GM19035 (cell line): Measurements from ENCODE around the gene TSKU.
"Not testable (repeated sequence)": the region's sequence is repeated elsewhere in the genome, so short reads cannot be mapped to it uniquely, and the experiment has no call there.

Source experiments
- ATAC-seq: cut with Tn5 transposase; IDR thresholded peaks from one replicate; pipeline ENCODE4 v1.9.1; 2021; ENCODE audit not compliant: unreplicated experiment

Gene TSKU

DNA sequence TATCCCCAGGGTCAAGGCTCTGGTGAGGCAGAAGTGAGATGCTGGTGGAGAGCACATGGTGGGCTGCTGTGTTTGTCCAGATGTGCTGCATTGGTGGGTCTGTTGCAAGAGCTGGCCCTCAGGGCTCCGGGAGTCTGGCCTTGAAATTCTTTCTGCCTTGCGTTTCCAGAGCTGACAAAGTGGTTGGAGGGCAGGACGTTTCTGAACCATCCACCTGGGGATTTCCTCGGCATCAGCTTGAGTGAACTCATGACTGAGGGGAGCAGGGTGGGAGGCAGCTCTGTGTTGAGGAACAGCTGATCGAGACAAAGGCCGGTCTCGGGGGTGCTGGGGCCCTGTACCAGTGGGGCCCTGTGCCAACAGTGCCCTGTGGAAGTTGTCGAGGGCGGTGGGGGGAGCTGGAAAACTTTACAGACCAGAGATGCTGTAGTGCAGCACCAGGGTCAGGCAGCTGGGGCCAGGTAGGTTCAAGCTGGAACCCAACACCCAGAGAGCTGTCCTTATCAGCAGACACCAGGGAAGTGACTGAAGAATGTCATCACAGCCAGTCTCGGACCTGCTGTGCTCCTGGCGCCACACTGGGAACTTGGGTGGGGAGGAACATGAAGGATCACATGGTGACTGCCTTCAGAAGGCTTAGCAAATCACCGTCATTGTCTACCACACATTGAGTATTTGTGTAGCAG, 4.9 kb downstream of the TSKU start:
- ATAC-seq = no peak

DNA sequence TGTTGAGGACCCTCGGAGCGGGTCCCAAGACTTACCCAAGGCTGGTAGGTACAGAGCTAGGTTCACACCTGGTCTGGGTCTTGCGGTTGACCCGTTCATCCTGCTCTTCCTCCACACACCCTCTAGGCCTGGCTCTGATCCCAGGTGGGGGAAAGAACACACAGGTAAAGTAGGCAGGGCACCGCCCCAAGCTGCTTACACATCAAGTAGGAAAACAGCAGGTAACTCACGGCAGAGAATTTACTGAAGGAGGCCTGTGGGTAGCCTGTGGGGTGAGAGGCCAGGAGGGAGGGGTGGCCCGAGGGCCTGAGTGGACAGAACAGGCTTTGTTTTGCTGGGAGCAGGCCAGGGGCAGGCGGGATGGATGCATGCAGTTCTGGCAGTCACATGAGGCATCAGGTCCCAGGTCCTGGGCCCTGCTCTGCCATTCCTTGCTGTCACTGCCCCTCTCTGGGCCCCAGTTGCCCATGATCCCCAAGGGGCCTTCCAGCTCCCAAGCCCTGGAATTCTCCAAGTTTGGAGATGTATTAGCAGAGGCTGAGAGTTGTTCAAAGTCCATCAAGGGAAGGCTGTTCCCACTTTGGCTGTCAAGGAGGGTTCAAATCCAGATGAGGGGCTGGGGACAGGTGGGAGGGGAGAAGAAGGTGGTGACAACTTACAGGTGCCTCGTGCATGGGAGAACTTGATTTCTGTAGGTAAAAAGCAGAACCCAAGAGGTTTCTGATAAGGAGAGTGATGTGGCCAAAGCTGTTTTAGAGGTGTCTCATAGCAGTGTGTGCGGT, 5.7 kb downstream of the TSKU start:
- no peak for ATAC-seq

DNA sequence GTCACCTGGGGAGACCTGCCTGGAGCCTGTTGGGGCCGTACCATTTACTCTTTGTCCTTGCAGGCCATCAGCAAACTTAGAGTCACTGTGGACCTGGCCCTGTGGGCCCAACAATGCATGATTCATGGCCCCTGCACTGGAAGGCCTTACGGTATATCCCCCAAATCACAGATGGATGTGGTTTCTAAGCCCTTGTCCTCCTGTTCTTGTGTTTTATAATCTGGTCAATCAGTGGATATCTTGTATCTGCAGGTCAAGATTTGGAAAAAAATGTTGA, 6.2 kb downstream of the TSKU start:
- no peak for ATAC-seq

DNA sequence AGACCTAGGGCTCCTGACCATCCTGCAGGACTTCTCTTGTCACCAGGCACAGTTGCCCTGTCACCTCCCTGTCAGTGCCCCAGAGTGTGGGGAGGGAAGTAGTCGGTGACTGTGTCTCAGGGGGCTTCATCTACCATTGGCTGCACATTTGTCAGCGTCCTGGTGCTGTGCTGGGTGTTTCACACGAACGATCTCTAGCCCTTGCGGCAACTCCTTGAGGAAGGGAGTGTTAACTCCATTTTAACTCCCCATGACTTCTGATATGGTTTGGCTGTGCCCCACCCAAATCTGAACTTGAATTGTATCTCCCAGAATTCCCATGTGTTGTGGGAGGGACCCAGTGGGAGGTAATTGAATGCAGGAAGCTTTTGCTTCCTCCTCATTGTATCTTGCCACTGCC, 7.1 kb downstream of the TSKU start:
- ATAC-seq = no peak

DNA sequence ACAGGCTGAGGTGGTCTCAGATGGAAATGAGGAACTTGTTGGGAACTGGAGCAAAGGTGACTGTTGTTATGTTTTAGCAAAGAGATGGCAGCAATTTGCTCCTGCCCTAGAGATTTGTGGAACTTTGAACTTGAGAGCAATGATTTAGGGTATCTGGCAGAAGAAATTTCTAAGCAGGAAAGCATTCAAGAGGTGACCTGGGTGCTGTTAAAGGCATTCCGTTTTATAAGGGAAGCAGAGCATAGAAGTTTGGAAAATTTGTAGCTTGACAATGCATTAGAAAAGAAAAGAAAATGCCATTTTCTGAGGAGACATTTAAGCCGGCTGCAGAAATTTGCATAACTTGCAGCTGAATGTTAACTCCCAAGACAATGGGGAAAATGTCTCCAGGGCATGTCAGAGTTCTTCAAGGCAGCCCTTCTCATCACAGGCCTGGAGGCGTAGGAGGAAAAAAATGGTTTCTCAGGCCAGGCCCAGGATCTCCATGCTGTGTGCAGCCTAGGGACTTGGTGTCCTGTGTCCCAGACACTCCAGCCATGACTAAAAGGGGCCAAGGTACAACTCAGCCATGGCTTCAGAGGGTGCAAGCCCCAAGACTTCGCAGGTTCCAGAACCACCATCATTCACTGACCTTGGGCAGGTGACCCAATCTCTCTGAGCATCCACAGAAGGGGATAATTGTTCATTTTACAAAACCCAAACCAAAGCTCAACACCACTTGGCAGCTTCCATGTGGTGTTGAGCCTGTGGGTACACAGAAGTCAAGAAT, 8.0 kb downstream of the TSKU start:
- ATAC-seq = not testable (repeated sequence)

DNA sequence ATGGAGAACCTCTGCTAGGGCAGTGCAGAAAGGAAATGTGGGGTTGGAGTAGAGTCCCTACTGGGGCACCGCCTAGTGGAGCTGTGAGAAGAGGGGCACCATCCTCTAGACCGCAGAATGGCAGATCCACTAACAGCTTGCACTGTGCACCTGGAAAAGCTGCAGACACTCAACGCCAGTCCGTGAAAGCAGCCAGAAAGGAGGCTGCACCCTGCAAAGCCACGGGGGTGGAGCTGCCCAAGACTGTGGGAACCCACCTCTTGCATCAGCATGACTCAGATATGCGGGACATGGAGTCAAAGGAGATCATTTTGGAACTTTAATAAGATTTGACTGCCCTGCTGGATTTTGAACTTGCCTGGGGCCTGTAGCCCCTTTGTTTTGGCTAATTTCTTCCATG, 8.7 kb downstream of the TSKU start:
- no peak for ATAC-seq

DNA sequence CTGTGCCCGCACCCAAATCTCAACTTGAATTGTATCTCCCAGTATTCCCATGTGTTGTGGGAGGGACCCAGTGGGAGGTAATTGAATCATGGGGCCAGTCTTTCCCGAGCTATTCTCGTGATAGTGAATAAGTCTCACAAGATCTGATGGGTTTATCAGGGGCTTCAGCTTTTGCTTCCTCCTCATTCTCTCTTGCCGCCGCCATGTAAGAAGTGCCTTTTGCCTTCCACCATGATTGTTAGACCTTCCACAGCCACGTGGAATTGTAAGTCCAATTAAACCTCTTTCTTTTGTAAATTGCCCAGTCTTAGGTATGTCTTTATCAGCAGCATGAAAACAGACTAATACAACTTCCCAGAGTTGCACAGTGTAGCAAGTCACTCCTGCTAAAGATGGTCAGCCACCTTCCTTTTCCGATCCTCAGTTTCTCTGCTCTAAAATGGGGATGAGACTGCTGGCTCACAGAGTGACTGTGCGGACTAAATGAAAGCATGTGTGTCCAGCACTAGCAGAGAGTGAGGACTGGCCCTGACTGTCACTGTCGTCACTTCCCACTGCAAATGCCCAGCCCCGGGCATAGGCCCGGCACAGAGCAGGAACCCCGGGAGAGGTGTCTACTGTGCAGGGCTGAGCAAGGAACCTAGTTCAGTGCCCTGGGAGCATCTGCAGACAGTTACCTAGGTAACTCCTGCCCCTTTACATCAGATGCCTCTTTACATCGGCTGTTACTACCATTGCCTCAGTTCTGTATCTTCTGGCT, 9.5 kb downstream of the TSKU start:
- no peak for ATAC-seq

DNA sequence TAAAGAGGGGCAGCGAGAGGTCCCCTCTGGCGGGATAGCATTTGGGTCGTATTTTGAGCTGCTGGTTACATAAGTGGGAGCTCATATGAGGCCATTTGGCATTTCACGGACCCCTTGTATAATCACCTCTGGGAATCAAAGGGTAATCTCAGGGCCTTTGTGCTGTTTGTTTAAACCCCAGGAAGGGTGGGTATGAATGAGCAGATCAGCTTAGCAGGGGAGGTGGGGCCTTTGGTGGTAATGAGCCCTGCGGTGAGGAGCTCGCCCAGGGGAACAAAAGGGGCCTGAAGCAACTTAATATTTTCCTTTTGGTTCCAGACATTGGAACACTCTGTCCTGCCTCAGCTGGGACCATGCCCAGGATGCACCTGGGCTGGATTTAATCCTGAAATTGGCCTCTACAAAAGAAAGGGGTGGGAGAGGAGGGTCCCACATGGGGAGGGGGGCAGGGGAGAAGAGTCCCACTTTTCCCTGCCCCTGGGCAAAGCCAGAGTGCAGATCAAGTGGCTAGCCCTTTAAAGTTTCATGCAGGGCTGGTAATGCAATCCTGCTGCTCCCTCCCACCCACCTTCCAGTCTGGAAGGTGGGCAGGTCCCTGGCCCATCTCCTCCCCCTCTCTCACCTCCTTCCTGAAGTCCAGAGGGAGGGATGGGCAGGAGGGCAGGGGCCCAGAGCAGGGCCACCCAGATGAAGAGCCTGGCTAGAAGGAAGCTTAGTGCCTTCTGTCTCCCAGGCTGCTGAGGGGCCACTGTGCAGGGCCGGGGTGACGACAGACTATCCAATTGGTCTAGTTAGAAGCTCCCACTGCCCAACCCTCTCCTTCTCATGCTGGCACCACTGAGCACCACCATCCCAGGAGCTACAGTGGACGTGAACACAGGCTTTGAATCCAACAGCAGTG, 10.5 kb downstream of the TSKU start:
- ATAC-seq = no peak

DNA sequence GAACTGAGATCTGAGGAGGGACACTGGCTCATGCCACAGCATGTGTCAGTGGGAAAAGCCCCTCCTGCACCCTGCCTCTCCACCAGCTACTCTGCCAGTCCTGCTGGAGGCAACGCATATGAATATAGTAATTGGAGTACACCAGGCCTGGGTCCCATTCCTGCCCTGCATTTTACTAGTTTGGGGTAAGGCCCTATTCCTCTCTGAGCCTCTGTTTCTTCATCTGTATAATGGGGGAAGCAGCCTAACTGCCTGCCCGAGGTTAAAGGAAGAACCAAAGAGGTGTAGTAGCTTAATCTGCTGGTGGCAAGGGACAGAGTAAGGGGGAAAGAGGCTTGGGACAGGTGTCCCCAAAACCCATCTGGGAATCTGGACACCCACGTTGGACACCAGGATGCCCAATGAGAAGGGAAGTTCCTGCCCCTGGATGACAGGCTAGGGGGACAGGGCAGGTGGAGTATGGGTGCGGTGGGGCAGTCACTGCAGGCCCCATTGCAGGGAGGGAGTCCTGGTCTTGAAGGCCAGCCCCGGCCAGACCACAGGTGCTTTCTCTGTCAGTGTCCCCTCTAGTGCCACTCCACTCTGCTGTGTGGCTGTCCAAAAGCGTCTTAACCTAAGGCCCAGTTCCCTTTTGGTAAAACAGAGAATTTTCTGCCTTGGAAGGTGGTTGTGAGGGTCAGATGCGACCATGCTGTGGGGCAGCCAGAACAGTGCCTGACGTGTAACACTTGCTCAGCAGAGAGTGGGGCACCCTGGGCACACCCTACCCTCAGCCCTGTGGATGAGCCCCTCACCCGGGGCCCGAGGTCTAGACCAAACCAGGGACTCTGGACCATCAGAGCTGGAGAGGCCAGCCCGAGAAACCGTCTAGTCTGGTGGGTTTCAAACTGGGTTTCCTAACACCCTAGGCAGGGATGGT, 11.5 kb downstream of the TSKU start:
- ATAC-seq = no peak

DNA sequence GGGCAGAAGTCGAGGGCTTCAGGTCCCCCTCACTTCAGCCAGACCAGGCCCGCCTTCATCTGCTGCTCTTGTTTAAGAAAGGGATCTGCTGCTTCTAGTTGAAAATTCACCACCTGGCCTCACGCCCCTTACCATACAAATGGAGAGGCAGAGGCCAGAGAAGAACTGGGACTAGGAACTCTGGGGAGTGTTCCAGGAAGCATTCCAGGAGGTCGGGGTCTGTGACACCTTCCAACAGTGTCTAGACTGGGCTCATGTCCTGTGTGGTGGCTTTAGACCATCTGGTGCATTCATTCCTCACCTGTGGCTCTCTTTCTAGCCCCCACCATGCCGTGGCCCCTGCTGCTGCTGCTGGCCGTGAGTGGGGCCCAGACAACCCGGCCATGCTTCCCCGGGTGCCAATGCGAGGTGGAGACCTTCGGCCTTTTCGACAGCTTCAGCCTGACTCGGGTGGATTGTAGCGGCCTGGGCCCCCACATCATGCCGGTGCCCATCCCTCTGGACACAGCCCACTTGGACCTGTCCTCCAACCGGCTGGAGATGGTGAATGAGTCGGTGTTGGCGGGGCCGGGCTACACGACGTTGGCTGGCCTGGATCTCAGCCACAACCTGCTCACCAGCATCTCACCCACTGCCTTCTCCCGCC, 12.3 kb downstream of the TSKU start:
- ATAC-seq = no peak

DNA sequence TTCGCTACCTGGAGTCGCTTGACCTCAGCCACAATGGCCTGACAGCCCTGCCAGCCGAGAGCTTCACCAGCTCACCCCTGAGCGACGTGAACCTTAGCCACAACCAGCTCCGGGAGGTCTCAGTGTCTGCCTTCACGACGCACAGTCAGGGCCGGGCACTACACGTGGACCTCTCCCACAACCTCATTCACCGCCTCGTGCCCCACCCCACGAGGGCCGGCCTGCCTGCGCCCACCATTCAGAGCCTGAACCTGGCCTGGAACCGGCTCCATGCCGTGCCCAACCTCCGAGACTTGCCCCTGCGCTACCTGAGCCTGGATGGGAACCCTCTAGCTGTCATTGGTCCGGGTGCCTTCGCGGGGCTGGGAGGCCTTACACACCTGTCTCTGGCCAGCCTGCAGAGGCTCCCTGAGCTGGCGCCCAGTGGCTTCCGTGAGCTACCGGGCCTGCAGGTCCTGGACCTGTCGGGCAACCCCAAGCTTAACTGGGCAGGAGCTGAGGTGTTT, 12.8 kb downstream of the TSKU start:
- no peak for ATAC-seq

DNA sequence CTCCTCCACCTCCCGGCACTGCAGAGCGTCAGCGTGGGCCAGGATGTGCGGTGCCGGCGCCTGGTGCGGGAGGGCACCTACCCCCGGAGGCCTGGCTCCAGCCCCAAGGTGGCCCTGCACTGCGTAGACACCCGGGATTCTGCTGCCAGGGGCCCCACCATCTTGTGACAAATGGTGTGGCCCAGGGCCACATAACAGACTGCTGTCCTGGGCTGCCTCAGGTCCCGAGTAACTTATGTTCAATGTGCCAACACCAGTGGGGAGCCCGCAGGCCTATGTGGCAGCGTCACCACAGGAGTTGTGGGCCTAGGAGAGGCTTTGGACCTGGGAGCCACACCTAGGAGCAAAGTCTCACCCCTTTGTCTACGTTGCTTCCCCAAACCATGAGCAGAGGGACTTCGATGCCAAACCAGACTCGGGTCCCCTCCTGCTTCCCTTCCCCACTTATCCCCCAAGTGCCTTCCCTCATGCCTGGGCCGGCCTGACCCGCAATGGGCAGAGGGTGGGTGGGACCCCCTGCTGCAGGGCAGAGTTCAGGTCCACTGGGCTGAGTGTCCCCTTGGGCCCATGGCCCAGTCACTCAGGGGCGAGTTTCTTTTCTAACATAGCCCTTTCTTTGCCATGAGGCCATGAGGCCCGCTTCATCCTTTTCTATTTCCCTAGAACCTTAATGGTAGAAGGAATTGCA, 13.5 kb downstream of the TSKU start:
- no peak for ATAC-seq

DNA sequence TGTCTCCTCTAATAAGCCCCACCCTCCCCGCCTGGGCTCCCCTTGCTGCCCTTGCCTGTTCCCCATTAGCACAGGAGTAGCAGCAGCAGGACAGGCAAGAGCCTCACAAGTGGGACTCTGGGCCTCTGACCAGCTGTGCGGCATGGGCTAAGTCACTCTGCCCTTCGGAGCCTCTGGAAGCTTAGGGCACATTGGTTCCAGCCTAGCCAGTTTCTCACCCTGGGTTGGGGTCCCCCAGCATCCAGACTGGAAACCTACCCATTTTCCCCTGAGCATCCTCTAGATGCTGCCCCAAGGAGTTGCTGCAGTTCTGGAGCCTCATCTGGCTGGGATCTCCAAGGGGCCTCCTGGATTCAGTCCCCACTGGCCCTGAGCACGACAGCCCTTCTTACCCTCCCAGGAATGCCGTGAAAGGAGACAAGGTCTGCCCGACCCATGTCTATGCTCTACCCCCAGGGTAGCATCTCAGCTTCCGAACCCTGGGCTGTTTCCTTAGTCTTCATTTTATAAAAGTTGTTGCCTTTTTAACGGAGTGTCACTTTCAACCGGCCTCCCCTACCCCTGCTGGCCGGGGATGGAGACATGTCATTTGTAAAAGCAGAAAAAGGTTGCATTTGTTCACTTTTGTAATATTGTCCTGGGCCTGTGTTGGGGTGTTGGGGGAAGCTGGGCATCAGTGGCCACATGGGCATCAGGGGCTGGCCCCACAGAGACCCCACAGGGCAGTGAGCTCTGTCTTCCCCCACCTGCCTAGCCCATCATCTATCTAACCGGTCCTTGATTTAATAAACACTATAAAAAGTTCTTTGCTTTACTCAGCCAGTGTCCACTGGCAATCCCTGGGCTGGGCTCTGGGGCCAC, 14.4 kb downstream of the TSKU start:
- no peak for ATAC-seq

DNA sequence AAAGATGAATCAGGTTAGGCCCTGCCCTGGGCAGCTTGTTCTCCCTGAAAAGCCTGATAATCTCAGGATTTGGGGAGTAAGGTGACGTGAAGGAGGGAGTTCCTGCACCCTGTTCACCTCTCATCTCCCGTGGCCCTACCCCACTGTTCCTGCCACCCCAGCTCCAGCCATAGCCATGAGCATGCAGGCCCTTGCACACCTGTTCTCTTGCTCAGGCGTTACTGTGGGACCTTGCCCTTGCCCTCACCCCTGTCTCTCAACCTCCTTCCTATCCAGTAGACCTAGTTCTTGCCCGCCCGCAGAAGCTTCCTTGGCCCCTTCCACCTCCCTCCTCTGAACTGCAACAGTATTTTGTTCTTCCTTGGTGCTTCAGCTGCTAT, 15.0 kb downstream of the TSKU start:
- no peak for ATAC-seq

DNA sequence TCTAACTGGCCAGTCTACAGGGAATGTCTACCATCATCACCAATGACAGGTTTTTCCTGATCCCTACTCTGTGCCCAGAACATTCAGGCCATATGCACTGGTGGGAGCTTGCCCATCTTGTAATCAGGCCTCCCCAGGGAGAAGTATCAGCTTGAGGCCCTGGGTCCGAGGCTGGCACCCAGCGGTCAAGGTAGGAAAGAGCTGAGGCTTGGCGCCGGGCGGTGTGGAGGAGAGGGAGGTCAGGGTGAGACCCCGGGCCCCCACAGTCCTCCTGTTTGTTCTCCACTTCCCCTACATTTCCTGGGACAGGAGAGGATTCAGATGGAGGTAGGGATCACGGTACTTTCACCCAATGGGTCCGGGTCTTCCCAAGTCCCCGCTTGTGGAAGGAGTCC, 15.5 kb downstream of the TSKU start:
- ATAC-seq = no peak

DNA sequence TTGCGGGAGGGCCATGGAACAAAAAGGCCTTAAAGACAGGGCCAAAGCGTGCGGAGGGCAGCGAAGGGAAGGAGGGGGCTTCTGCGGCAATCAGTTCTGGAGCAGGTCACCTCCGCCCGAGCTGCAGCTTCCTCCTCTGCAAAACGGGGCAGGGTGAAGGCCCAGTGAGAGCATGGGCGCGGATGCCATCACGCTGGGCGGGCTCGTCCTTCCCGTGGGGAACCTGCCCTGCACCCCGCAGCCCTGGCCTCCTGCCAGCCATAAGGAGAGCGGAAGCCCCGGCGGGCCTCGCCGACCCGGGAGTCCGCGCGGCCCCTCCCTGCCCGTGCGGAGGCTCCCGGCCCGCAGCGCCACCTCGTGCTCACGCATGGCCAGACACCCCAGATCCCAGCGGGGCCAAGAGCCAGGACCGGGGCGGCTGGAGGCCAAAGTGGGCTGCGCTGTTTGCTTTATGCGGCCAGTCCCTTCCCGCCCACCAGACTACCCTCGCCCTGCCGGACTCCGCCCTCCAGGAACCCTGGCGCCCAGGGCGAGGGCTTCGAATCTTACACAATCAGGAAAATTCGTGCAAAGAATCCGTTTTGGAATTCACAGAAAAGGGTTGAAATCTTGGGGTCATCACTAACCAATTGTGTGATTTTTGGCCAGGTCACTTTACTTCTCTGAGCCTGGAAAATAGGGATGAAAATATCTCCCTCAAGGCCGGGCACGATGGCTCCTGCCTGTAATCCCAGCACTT, 16.1 kb downstream of the TSKU start:
- ATAC-seq = peak; percentile 78
